Measurements from ENCODE around the gene DDX25.
A peak's percentile ranks its signal among the peaks of the same experiment; 100 is the strongest.

GRCh38 chr11:125902927-125903710, 1.2 kb upstream of the DDX25 start, which contains the start of gene PUS3:
- no peak for TF ChIP-seq CTCF (CRISPR knock-in tag; IDR thresholded peaks at IDR 0.05)
- TF ChIP-seq ZNF589 (CRISPR knock-in tag; conservative IDR thresholded peaks at IDR 0.05), result no peak
- TF ChIP-seq ZNF558 (CRISPR knock-in tag; IDR thresholded peaks at IDR 0.05; ENCODE audit: borderline replicate concordance), result no peak
- TF ChIP-seq TOPORS (CRISPR knock-in tag; IDR thresholded peaks at IDR 0.05), result no peak
- TF ChIP-seq ZNF598 (CRISPR knock-in tag; IDR thresholded peaks at IDR 0.05; ENCODE audit: borderline replicate concordance), result 0 out of 2 replicates have a peak, but pooled peaks have one; percentile 53
- no peak for TF ChIP-seq ZNF20 (CRISPR knock-in tag; IDR thresholded peaks at IDR 0.05)
- TF ChIP-seq ZNF776 (CRISPR knock-in tag; IDR thresholded peaks at IDR 0.05), result no peak
- TF ChIP-seq HOXA7 (CRISPR knock-in tag; IDR thresholded peaks at IDR 0.05), result no peak
- TF ChIP-seq POLR2A (IDR thresholded peaks at IDR 0.05; ENCODE audit: insufficient read depth in 1 of 2, low read depth in 2 of 2, low read length in 2 of 2), result peak; percentile 73 to 77
- TF ChIP-seq PHB2 (IDR thresholded peaks at IDR 0.05; ENCODE audit: partially characterized antibody), result no peak
- TF ChIP-seq HCFC1 (IDR thresholded peaks at IDR 0.05; ENCODE audit: low read depth, low read length), result peak; percentile 82
- no peak for TF ChIP-seq ZNF629 (CRISPR knock-in tag; conservative IDR thresholded peaks at IDR 0.05)
- no peak; the same call in 1 of the 2 replicates for TF ChIP-seq TFDP2 (CRISPR knock-in tag; IDR thresholded peaks at IDR 0.05)
